Measurements from ENCODE around the gene KCNQ1. TPM values are rescaled to one million over a fixed set of nuclear protein-coding genes. Genes with fewer than 3 reads are reported as not detected.
A peak's percentile ranks its signal among the peaks of the same experiment; 100 is the strongest.

KCNQ1 gene
- total and polyA plus RNA-seq, 4 donors, result 15.4 to 41.7 (median 26.2) TPM

GRCh38 chr11:2699531-2700414 is 255.0 kb downstream of the KCNQ1 start, which contains the start of gene KCNQ1OT1:
TSS of gene KCNQ1OT1 (minus strand) at chr11:2699994.
- no peaks in the 10 kb centered on the region for H3K9me3 ChIP-seq (ENCODE audit: control insufficient read depth in 4 of 4, insufficient read depth in 3 of 4, low read length in 3 of 4)
- DNase-seq (peak; percentile 95 to 98 (median 95)), ATAC-seq (ENCODE audit: insufficient read depth, low FRiP score) (peak; percentile 93)
- no peak for TF ChIP-seq CTCF (IDR thresholded peaks at IDR 0.05; ENCODE audit: control extremely low read depth, extremely low read depth)
- peak within 1 kb of the TSS; percentile 65 for H3K4me3 ChIP-seq
- H3K9ac ChIP-seq (ENCODE audit: insufficient read depth in 1 of 2, low read length in 2 of 2), result peak within 1 kb of the TSS; percentile 50 to 75
- 55 to 58% methylated on average over 86 to 98 of the region's 98 CpGs for WGBS, 2 donors
- no peaks in the 10 kb centered on the region for H3K36me3 ChIP-seq (ENCODE audit: control insufficient read depth in 4 of 4, insufficient read depth in 4 of 4, low read length in 4 of 4)
- peaks cover 2 to 51% (median 19%) of the 10 kb centered on the region in 5 donors for H3K4me1 ChIP-seq (ENCODE audit: control insufficient read depth in 5 of 5, insufficient read depth in 5 of 5, low read length in 5 of 5)
- H3K27ac ChIP-seq (ENCODE audit: low read depth in 1 of 2, low read length in 1 of 2), result peak within 1 kb of the TSS; percentile 95 to 96
- H3K27me3 ChIP-seq (ENCODE audit: control insufficient read depth in 3 of 3, insufficient read depth in 3 of 3, low read length in 2 of 3), result no peaks in the 10 kb centered on the region

DNA sequence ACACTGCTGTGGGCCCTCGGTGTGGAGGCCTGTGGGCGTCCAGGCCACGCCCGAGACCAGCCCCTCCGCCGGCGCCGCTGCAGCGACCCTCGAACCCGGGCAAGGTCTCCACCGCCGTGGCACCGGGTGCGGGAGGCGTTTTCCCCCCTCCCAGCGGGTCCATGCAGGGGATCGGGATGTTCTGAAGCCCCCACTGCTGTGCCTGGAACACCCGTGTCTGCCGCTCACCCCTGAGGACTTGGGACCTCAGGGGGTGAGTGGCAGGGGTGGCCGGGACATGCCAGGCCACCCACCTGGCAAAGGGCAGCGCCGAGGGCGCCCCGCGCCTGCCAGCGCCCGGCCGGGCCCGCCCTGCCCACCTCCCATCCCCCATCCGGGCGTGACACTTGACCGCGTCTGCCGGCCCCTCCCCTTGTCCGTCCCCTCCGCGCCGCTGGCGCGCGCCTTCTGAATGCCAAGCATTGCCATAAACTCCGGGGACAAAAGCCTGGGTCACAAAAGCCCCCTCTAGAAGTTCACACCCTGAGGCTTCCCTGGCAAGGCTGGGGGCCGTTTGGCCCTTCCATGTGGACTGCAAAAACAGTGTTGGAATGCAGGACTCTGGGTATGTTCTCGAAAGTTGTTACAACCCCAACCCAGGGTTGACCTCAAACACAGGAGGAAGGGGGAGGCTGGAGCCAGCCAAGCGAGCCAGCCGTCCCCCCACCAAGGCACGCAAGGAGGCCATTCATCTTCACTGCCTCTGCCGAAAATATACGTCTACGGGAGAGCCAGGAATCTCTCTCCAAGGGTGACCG is 255.8 kb downstream of the KCNQ1 start:
- DNase-seq (peak; percentile 66 to 72 (median 66)), ATAC-seq (ENCODE audit: insufficient read depth, low FRiP score) (peak; percentile 58)
- Histone ChIP-seq H3K4me3 (peak overlapping the region; percentile 28), H3K36me3 (ENCODE audit: control insufficient read depth in 4 of 4, insufficient read depth in 4 of 4, low read length in 4 of 4) (no peaks in the 10 kb centered on the region), H3K4me1 (ENCODE audit: control insufficient read depth in 5 of 5, insufficient read depth in 5 of 5, low read length in 5 of 5) (peaks cover 0 to 49% (median 16%) of the 10 kb centered on the region in 5 donors), H3K9me3 (ENCODE audit: control insufficient read depth in 4 of 4, insufficient read depth in 3 of 4, low read length in 3 of 4) (no peaks in the 10 kb centered on the region), H3K9ac (ENCODE audit: insufficient read depth in 1 of 2, low read length in 2 of 2) (peak overlapping the region in 1 of 2 donors; percentile 50), H3K27me3 (ENCODE audit: control insufficient read depth in 3 of 3, insufficient read depth in 3 of 3, low read length in 2 of 3) (no peaks in the 10 kb centered on the region), H3K27ac (ENCODE audit: low read depth in 1 of 2, low read length in 1 of 2) (peak overlapping the region; percentile 95 to 96)
- TF ChIP-seq CTCF (IDR thresholded peaks at IDR 0.05; ENCODE audit: control extremely low read depth, extremely low read depth), result no peak
- WGBS, 2 donors, result 48 to 55% methylated on average over 48 to 52 of the region's 52 CpGs

- no peaks in the 10 kb centered on the region for H3K27me3 ChIP-seq (ENCODE audit: control insufficient read depth in 3 of 3, insufficient read depth in 3 of 3, low read length in 2 of 3)
- peaks cover 0 to 46% (median 13%) of the 10 kb centered on the region in 5 donors for H3K4me1 ChIP-seq (ENCODE audit: control insufficient read depth in 5 of 5, insufficient read depth in 5 of 5, low read length in 5 of 5)
- H3K9ac ChIP-seq (ENCODE audit: insufficient read depth in 1 of 2, low read length in 2 of 2), result no peak overlapping the region
- H3K4me3 ChIP-seq, result no peak overlapping the region
- H3K36me3 ChIP-seq (ENCODE audit: control insufficient read depth in 4 of 4, insufficient read depth in 4 of 4, low read length in 4 of 4), result no peaks in the 10 kb centered on the region
- ATAC-seq (ENCODE audit: insufficient read depth, low FRiP score) (no peak), DNase-seq (no peak)
- TF ChIP-seq CTCF (IDR thresholded peaks at IDR 0.05; ENCODE audit: control extremely low read depth, extremely low read depth), result no peak
- no peak overlapping the region for H3K27ac ChIP-seq (ENCODE audit: low read depth in 1 of 2, low read length in 1 of 2)
- peaks cover 0 to 2% (median 0%) of the 10 kb centered on the region in 4 donors for H3K9me3 ChIP-seq (ENCODE audit: control insufficient read depth in 4 of 4, insufficient read depth in 3 of 4, low read length in 3 of 4)
- WGBS, 2 donors, result 86 to 91% methylated on average over 7 of the region's 7 CpGs
Observed at GRCh38 chr11:2701230-2701629, 256.4 kb downstream of the KCNQ1 start.
